HCT116 (cell line): ENCODE data around the gene OCRL. TPM values are rescaled to one million over a fixed set of nuclear protein-coding genes. Genes with fewer than 3 reads are reported as not detected.

Experiments used
- ATAC-seq: fragments of 200-7000 bp; cut with Tn5 transposase; 2 replicates; pipeline ENCODE4 v1.9.1; 2020; ENCODE audit warnings: mild to moderate bottlenecking, moderate library complexity
- BruUV-seq: library from RNA; stranded (reverse); fragments of 400-500 nt; replicated peaks from 2 replicates; lab custom pipeline; 2021; lab: Mats Ljungman, UMichigan
- CTCF ChIA-PET: fragments of 300-600 bp; sonication (Branson Sonifier 250); formaldehyde crosslinking; loops from one replicate; lab custom pipeline; 2021; ENCODE audit warnings: antibody characterized with exemption; lab: Charles Lee
- POLR2A ChIA-PET: fragments of 300-600, 350-600 bp; sonication (Branson Sonifier 250); formaldehyde crosslinking; loops from one replicate; lab custom pipeline; 2021; ENCODE audit warnings: antibody characterized with exemption; lab: Charles Lee
- RAD21 ChIA-PET, 2 experiments: fragments of 300-600 bp; sonication (Branson Sonifier 250); formaldehyde crosslinking; loops; one replicate each; lab custom pipeline; 2023; ENCODE audit warnings: low total read pairs in 2 of 2; ENCODE audit not compliant: uncharacterized antibody in 2 of 2, unreplicated experiment in 2 of 2, low non-redundant PET in 1 of 2; lab: Charles Lee
- DNase-seq: peaks from one replicate; pipeline ENCODE4 v3.0.0-alpha.2; 2010; ENCODE audit warnings: low read depth, low spot score
- H2AFZ ChIP-seq: fragments of 200-600 bp; shearing (Covaris generic), sonication (generic); 2 replicates; pipeline ENCODE4 v1.6.1; 2017; ENCODE audit warnings: low read depth, mixed run types, mixed read lengths, antibody characterized with exemption, low read length; ENCODE audit not compliant: poor library complexity, severe bottlenecking
- H3K27ac ChIP-seq: 2 replicates; pipeline ENCODE4 v1.5.1; 2012; ENCODE audit warnings: low read depth, low read length
- H3K27me3 ChIP-seq: fragments of 200-600 bp; sonication (generic); 2 replicates; pipeline ENCODE4 v1.6.1; 2016; ENCODE audit warnings: mixed run types, low read length, mixed read lengths; ENCODE audit not compliant: insufficient read depth
- H3K36me3 ChIP-seq, 2 experiments: fragments of 200-500 bp in 1 of 2; fragments of 200-600 bp in 1 of 2; sonication (Bioruptor generic) in 1 of 2; sonication (generic) in 1 of 2; 2 replicates each; pipeline versions ENCODE4 v1.5.1 to v1.6.1; 2014 to 2016; ENCODE audit warnings: low read length in 2 of 2, inconsistent platforms in 1 of 2, mixed read lengths in 1 of 2, mixed run types in 1 of 2; ENCODE audit not compliant: insufficient read depth in 2 of 2, control insufficient read depth in 1 of 2
- H3K4me1 ChIP-seq, 2 experiments: fragments of 200-600 bp in 1 of 2; sonication (generic) in 1 of 2; 2 replicates each; pipeline versions ENCODE4 v1.5.1 to v1.6.1; 2012 to 2017; ENCODE audit warnings: low read length in 2 of 2, inconsistent platforms in 1 of 2, mild to moderate bottlenecking in 1 of 2, mixed read lengths in 1 of 2, mixed run types in 1 of 2, moderate library complexity in 1 of 2; ENCODE audit not compliant: insufficient read depth in 2 of 2, control insufficient read depth in 1 of 2
- H3K4me2 ChIP-seq: fragments of 200-600 bp; sonication (generic); 2 replicates; pipeline ENCODE4 v1.6.1; 2017; ENCODE audit warnings: mixed run types, low read length, mixed read lengths
- H3K4me3 ChIP-seq, 2 experiments: fragments of 200-600 bp in 1 of 2; sonication (generic) in 1 of 2; replicated peaks in 1 of 2; 2 replicates each; pipeline ENCODE4 v1.5.1; 2011 to 2016; ENCODE audit warnings: low read length in 2 of 2, control low read depth in 1 of 2, low read depth in 1 of 2, mild to moderate bottlenecking in 1 of 2, mixed read lengths in 1 of 2, mixed run types in 1 of 2
- H3K79me2 ChIP-seq: fragments of 200-600 bp; sonication (generic); 2 replicates; pipeline ENCODE4 v1.6.1; 2017; ENCODE audit warnings: mild to moderate bottlenecking, mixed run types, low read length, moderate library complexity, mixed read lengths; ENCODE audit not compliant: insufficient read depth
- H3K9ac ChIP-seq: fragments of 200-600 bp; sonication (generic); 2 replicates; pipeline ENCODE4 v1.6.1; 2016; ENCODE audit warnings: low read length, mixed read lengths
- H3K9me2 ChIP-seq: fragments of 200-600 bp; sonication (generic), shearing (Covaris generic); 2 replicates; pipeline ENCODE4 v1.6.1; 2017; ENCODE audit warnings: mixed run types, mild to moderate bottlenecking, moderate library complexity; ENCODE audit not compliant: insufficient read depth
- H3K9me3 ChIP-seq, 2 experiments: fragments of 200-500 bp in 1 of 2; fragments of 200-600 bp in 1 of 2; sonication (Bioruptor generic) in 1 of 2; sonication (generic) in 1 of 2; 2 replicates each; pipeline ENCODE4 v1.6.1; 2014 to 2017; ENCODE audit warnings: low read length in 2 of 2, mixed read lengths in 2 of 2, inconsistent platforms in 1 of 2, low read depth in 1 of 2, mild to moderate bottlenecking in 1 of 2, mixed run types in 1 of 2, moderate library complexity in 1 of 2; ENCODE audit not compliant: control insufficient read depth in 1 of 2, insufficient read depth in 1 of 2
- H4K20me1 ChIP-seq: fragments of 200-600 bp; sonication (generic), shearing (Covaris generic); 2 replicates; pipeline ENCODE4 v1.6.1; 2017; ENCODE audit warnings: mixed run types, mild to moderate bottlenecking, moderate library complexity; ENCODE audit not compliant: insufficient read depth
- ELF1 ChIP-seq: IDR thresholded peaks from 2 replicates; pipeline ENCODE4 v1.6.1; 2012; ENCODE audit warnings: low read depth, borderline replicate concordance
- EZH2phosphoT487 ChIP-seq: fragments of 200-600 bp; IDR thresholded peaks from 2 replicates; pipeline ENCODE4 v1.6.1; 2018; ENCODE audit warnings: antibody characterized with exemption, borderline replicate concordance
- POLR2AphosphoS5 ChIP-seq: IDR thresholded peaks from 2 replicates; pipeline ENCODE4 v1.6.1; 2011; ENCODE audit warnings: mild to moderate bottlenecking, low read depth, low read length, moderate library complexity
- SIN3A ChIP-seq: IDR thresholded peaks from 2 replicates; pipeline ENCODE4 v1.6.1; 2012; ENCODE audit warnings: low read depth
- SRF ChIP-seq: IDR thresholded peaks from 2 replicates; pipeline ENCODE4 v1.6.1; 2012; ENCODE audit warnings: low read depth
- TCF7L2 ChIP-seq: IDR thresholded peaks from 2 replicates; pipeline ENCODE4 v1.7.0; 2011; ENCODE audit warnings: borderline replicate concordance, inconsistent platforms; ENCODE audit not compliant: insufficient read depth, insufficient read length; ENCODE audit errors: extremely low read depth
- YY1 ChIP-seq: IDR thresholded peaks from 2 replicates; pipeline ENCODE4 v1.6.1; 2011; ENCODE audit warnings: low read length, low read depth, moderate library complexity, mild to moderate bottlenecking; ENCODE audit not compliant: insufficient replicate concordance; ENCODE audit errors: extremely low read depth
- ZNF274 ChIP-seq: fragments of 200-500 bp; sonication (Bioruptor generic); IDR thresholded peaks from 2 replicates; pipeline ENCODE4 v1.6.1; 2014; ENCODE audit warnings: mild to moderate bottlenecking, low read depth, low read length, inconsistent platforms
- intact Hi-C: fragments of 100-400 bp; cut with micrococcal nuclease; formaldehyde crosslinking; loops from 2 replicates; pipeline ENCODE4 v1.10.0; 2022
- total RNA-seq: library from RNA; stranded (reverse); gene quantifications from one replicate; pipeline ENCODE4 v1.2.1, GENCODE V29; 2021; ENCODE audit not compliant: unreplicated experiment
- TF ChIP-seq, protein P1 (sequence below): IDR thresholded peaks from 2 replicates; pipeline ENCODE4 v1.6.1; 2012; ENCODE audit warnings: low read depth
- TF ChIP-seq, protein P2 (sequence below): IDR thresholded peaks from 2 replicates; pipeline ENCODE4 v1.6.1; 2012
- TF ChIP-seq, protein P3 (sequence below), 3 experiments: fragments of 200-600 bp in 1 of 3; sonication (generic) in 1 of 3; IDR thresholded peaks in 2 of 3; conservative IDR thresholded peaks in 1 of 3; 2 replicates each; pipeline ENCODE4 v1.5.1; 2012 to 2017; ENCODE audit warnings: low read depth in 2 of 3, low read length in 2 of 3, antibody characterized with exemption in 1 of 3, borderline replicate concordance in 1 of 3, control low read depth in 1 of 3, mild to moderate bottlenecking in 1 of 3, mixed read lengths in 1 of 3, mixed run types in 1 of 3, moderate library complexity in 1 of 3; ENCODE audit not compliant: insufficient read depth in 1 of 3

Gene OCRL
- total RNA-seq, 1 experiment from 2014 or later = 19.8 TPM

DNA sequence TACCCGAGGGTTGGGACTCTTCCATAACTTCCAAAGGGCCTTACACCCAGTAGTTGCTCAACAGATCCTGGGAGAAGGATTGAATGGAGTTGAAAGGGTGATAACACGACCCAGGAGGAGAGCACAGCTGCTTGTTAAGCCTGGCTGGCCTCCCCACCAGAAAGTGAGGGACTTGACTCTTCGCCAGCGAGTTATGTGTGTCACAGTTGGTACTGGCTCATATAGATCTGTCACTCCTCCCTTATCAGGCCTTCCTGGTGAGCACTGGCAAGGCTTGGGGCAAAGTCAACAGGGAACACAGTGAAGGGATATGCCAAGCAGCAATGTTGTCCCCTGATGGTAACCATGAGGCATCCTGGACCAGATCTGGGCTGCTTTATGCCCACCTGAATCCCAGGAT lies 78.9 kb downstream of the OCRL start:
- no TSS peak for BruUV-seq
- Histone ChIP-seq H3K4me1 (no peaks in the 10 kb centered on the region), H3K9me3 (no peaks in the 10 kb centered on the region), H3K36me3 (no peaks in the 10 kb centered on the region), H3K9ac (no peak overlapping the region), H3K4me2 (no peak overlapping the region), H3K79me2 (no peaks in the 10 kb centered on the region), H3K4me3 (no peak overlapping the region), H3K9me2 (no peaks in the 10 kb centered on the region), H4K20me1 (no peaks in the 10 kb centered on the region), H3K27ac (no peak overlapping the region), H2AFZ (no peak overlapping the region), H3K27me3 (no peaks in the 10 kb centered on the region)
- RAD21 ChIA-PET = no interaction called here
- intact Hi-C loops = no loop called here
- ATAC-seq (no peak), DNase-seq (no peak)
- TF ChIP-seq SRF (no peak), YY1 (no peak), ZNF274 (no peak), POLR2AphosphoS5 (no peak), ELF1 (no peak), SIN3A (no peak), TCF7L2 (no peak), EZH2phosphoT487 (no peak)
- TF ChIP-seq, protein P1, sequence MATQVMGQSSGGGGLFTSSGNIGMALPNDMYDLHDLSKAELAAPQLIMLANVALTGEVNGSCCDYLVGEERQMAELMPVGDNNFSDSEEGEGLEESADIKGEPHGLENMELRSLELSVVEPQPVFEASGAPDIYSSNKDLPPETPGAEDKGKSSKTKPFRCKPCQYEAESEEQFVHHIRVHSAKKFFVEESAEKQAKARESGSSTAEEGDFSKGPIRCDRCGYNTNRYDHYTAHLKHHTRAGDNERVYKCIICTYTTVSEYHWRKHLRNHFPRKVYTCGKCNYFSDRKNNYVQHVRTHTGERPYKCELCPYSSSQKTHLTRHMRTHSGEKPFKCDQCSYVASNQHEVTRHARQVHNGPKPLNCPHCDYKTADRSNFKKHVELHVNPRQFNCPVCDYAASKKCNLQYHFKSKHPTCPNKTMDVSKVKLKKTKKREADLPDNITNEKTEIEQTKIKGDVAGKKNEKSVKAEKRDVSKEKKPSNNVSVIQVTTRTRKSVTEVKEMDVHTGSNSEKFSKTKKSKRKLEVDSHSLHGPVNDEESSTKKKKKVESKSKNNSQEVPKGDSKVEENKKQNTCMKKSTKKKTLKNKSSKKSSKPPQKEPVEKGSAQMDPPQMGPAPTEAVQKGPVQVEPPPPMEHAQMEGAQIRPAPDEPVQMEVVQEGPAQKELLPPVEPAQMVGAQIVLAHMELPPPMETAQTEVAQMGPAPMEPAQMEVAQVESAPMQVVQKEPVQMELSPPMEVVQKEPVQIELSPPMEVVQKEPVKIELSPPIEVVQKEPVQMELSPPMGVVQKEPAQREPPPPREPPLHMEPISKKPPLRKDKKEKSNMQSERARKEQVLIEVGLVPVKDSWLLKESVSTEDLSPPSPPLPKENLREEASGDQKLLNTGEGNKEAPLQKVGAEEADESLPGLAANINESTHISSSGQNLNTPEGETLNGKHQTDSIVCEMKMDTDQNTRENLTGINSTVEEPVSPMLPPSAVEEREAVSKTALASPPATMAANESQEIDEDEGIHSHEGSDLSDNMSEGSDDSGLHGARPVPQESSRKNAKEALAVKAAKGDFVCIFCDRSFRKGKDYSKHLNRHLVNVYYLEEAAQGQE = no peak
- TF ChIP-seq, protein P2, sequence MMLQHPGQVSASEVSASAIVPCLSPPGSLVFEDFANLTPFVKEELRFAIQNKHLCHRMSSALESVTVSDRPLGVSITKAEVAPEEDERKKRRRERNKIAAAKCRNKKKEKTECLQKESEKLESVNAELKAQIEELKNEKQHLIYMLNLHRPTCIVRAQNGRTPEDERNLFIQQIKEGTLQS = no peak
- TF ChIP-seq, protein P3, sequence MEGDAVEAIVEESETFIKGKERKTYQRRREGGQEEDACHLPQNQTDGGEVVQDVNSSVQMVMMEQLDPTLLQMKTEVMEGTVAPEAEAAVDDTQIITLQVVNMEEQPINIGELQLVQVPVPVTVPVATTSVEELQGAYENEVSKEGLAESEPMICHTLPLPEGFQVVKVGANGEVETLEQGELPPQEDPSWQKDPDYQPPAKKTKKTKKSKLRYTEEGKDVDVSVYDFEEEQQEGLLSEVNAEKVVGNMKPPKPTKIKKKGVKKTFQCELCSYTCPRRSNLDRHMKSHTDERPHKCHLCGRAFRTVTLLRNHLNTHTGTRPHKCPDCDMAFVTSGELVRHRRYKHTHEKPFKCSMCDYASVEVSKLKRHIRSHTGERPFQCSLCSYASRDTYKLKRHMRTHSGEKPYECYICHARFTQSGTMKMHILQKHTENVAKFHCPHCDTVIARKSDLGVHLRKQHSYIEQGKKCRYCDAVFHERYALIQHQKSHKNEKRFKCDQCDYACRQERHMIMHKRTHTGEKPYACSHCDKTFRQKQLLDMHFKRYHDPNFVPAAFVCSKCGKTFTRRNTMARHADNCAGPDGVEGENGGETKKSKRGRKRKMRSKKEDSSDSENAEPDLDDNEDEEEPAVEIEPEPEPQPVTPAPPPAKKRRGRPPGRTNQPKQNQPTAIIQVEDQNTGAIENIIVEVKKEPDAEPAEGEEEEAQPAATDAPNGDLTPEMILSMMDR (IDR thresholded peaks at IDR 0.05 in 2 of 3, conservative IDR thresholded peaks at IDR 0.05 in 1 of 3; ENCODE audit: borderline replicate concordance in 1 of 3, insufficient read depth in 1 of 3, low read depth in 2 of 3, low read length in 2 of 3) = no peak
- POLR2A ChIA-PET = no interaction called here
- CTCF ChIA-PET = no interaction called here
